HG03378 (cell line): ENCODE measurements around the gene PDCD7.

ENCODE experiments used
- ATAC-seq: cut with Tn5 transposase; IDR thresholded peaks from one replicate; pipeline ENCODE4 v1.9.1; 2021; ENCODE audit warnings: mild to moderate bottlenecking, moderate library complexity; ENCODE audit not compliant: unreplicated experiment

Gene PDCD7

GRCh38 chr15:65092911-65093792, 40.5 kb downstream of the PDCD7 start:
- no peak for ATAC-seq

GRCh38 chr15:65091946-65092770, 41.5 kb downstream of the PDCD7 start:
- ATAC-seq, result no peak

GRCh38 chr15:65089206-65089824, 44.3 kb downstream of the PDCD7 start:
- ATAC-seq, result no peak

DNA sequence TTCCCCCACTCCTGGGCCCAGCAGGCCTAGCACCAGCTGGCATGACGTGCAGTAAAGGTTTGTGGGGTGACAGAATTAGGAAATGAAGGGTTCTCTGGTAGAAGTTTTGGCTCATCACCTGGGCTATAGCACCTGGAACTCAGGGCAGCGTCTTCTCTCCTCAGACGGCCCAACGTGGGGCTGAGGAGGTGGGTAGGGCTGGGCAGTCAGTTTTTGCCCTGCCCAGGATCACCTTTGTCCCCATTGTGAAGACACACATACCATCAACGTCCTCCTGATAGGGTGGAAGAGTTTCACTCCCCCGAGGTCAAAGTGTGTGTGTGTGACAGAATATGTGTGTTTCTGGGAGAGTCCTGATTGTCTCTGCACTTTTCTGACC, 45.0 kb downstream of the PDCD7 start:
- no peak for ATAC-seq

DNA sequence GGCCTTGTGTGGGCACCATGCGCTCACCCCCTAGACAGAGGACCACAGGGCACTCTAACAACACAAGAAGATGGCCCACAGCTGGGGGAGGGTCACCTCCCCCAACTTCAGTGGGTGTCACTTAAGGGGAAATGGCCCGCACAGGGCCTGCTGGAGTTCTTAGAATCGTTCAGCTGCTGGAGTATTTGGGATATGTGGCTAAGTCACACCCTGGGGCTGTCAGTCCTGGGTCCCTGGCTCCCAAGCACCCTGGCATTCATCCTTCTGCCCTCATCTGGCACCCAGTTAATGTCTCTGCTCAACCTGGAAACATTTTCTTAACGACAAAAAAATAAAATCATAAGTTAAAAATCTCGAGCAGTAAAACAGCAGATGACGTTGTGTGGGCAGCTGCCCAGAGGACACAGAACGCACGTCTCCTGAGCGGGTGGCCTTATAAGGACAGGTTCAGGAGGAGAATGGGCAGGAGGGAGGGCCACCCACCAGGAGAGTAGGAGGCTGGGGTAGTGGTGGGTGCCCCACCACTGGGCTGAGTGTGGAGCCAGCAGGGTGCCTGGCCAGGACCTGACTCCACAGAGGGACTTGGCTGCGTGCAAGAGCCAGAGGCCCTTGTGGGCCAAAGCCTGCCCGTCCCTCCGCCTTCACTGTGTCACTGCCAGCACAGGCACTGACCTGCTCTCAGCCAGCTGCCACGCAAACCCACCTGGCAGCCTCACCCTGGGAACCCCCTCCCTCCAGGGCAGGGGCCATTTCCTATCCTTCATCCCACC, 45.5 kb downstream of the PDCD7 start:
- ATAC-seq, result no peak

DNA sequence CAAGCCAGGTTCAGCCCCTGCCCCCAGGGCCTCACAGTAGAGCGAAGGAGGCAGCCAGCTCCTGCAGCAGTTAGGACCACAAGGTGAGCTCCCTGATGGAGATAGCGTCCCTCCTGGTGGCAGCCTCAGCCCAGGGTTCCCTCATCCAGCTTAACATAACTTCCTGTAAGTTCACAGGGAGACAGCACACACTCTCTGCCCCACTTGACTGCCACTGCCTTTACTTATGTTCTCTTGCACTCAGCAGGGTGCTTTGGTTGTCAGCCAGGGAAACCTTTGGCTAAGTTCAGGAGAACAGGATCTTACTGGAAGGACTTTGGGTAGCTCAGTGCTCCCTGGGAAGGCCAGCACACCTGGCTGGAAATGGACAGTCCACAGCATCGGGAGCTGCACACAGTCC, 46.2 kb downstream of the PDCD7 start:
- no peak for ATAC-seq

GRCh38 chr15:65086680-65087111, 46.9 kb downstream of the PDCD7 start:
- no peak for ATAC-seq

GRCh38 chr15:65085990-65086679, 47.5 kb downstream of the PDCD7 start:
- ATAC-seq, result no peak

GRCh38 chr15:65085207-65085753, 48.3 kb downstream of the PDCD7 start:
- ATAC-seq, result no peak

- no peak for ATAC-seq
These were observed 49.0 kb downstream of the PDCD7 start for GRCh38 chr15:65084500-65085206.

DNA sequence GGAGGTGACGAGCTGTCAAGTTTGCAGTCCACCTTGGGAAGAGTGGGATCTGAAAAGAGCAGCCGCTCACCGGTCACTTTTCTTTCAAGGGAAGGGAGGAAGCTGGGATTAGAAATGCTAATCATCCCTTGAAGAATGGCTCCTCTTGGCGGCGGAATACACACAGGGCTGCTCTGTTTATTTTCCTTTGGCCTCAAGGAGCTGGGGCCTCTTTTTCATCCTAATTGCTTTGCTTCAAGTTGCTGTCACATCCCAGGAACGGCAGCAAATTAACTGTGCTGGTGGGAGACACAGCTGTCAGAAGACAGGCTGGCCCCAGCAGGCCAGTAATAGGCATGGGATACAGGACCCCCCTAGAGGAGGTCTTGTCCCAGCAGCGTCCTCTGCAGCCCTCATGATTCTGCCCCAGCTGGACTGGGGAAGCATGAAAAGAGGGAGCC, 50.3 kb downstream of the PDCD7 start:
- ATAC-seq, result no peak

DNA sequence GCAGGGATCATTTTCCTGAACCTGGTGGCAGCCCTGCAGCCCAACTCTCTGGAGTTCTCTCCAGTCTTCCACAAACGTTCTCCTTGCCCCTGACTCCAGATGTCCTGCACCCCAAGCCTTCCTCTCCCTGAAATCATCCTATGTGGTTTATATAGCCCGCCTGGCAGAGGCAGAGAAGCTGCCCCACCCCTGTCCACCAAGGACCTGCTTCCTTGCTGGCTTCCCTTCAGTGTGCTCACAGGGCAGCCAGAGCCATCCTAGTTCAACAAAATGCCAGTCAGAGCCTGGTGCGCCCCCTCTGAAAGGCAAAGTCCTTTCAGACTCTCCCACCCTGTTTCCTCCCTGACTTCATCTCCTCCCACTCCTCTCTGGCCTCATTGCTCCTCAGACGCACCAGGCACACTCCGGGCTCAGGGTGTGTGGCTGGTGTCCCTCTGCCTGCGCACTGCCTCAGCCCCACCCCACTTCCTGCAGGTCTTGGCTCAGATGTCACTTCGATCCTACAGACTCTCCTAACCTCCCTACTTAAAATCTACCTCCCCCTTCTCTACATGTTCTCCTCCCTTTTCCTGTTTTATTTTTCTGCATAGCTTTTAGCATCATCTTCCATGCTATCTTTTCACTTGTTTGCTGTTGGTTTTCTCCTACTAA, 51.2 kb downstream of the PDCD7 start:
- ATAC-seq, result no peak

DNA sequence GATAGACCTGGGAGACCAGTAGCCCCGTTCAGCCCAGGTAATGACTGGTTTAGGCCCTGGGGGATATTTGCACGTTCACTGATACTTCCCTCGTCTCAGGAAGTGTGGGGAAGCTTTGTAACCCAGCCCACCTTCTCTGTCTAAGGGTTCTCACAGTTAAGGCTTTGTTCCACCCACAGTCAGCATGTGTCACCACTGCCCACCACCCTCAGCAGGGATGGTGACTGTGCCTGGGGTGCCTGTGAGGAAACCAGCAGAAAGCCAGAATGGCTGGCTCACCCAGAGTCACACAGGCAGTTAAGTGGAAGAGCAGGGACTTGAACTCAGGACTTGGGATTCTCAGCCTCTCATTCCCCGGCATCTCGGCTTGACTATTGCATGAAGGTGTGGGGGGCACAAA, 51.9 kb downstream of the PDCD7 start:
- ATAC-seq, result no peak

GRCh38 chr15:65081270-65081669, 52.3 kb downstream of the PDCD7 start:
- no peak for ATAC-seq

- no peak for ATAC-seq
These were observed 54.0 kb downstream of the PDCD7 start for GRCh38 chr15:65079580-65079979.

DNA sequence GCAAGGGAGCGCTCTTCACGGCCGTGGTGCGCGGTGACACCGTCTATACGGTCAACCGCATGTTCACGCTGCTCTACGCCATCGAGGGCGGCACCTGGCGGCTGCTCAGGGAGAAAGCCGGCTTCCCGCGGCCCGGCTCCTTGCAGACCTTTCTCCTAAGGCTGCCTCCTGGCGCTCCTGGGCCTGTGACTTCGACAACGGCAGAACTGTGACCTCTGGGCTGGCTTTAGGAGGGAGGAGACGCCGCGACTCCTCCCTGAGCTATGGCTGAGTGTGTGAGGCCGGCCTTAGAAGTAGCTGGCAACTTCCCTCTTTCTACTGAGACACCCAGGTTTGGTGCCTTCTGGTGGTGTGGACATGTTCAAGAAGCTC, 55.6 kb downstream of the PDCD7 start:
- no peak for ATAC-seq

GRCh38 chr15:65077291-65077980, 56.2 kb downstream of the PDCD7 start:
- ATAC-seq, result no peak
